Peyer's patch (tissue), 4 donors: ENCODE results near the gene LMF1. TPM values are rescaled to one million over a fixed set of nuclear protein-coding genes. Genes with fewer than 3 reads are reported as not detected.

ENCODE experiments used
- DNase-seq, 3 donors: peaks; one replicate each; pipeline ENCODE4 v3.0.0-alpha.2; 2017 to 2019
- H3K27ac ChIP-seq, 4 donors: fragments of 200-600 bp; sonication (generic); one replicate each; pipeline ENCODE4 v1.5.1; 2016 to 2019
- H3K27me3 ChIP-seq, 2 donors: fragments of 200-600 bp; sonication (generic); one replicate each; pipeline ENCODE4 v1.5.1; 2019
- H3K36me3 ChIP-seq, 3 donors: fragments of 200-600 bp; sonication (generic); one replicate each; pipeline ENCODE4 v1.5.1; 2016 to 2019
- H3K4me1 ChIP-seq, 4 donors: fragments of 200-600 bp; sonication (generic); one replicate each; pipeline ENCODE4 v1.5.1; 2016 to 2019
- H3K4me3 ChIP-seq, 4 donors: fragments of 200-600 bp; sonication (generic); 1 replicate in 3 of 4; 2 replicates in 1 of 4; pipeline ENCODE4 v1.5.1; 2016 to 2019; ENCODE audit warnings: mild to moderate bottlenecking in 1 of 4
- H3K9me3 ChIP-seq, 4 donors: fragments of 200-600 bp; sonication (generic); one replicate each; pipeline ENCODE4 v1.5.1; 2016 to 2019; ENCODE audit warnings: mild to moderate bottlenecking in 1 of 4
- POLR2A ChIP-seq, 2 donors: fragments of 450-650 bp; IDR thresholded peaks; one replicate each; pipeline ENCODE4 v1.5.1; 2017; ENCODE audit warnings: antibody characterized with exemption in 2 of 2, mild to moderate bottlenecking in 2 of 2, moderate library complexity in 2 of 2
- total RNA-seq, 4 donors: library from RNA; depleted of rRNA; stranded (reverse); fragments of >200 nt; gene quantifications; one replicate each; pipeline ENCODE4 v1.1.0, GENCODE V29; 2016
- TF ChIP-seq, protein P1 (sequence below), 6 experiments: fragments of 450-650 bp in 4 of 6; fragments of 200-600 bp in 2 of 6; sonication (generic) in 1 of 6; IDR thresholded peaks; one replicate each; pipeline ENCODE4 v1.5.1; 2017 to 2019; ENCODE audit warnings: antibody characterized with exemption in 6 of 6, mild to moderate bottlenecking in 3 of 6, moderate library complexity in 1 of 6

Gene LMF1
- total RNA-seq, 4 donors from 2014 or later: 16.3 to 85.4 (median 54.6) TPM

DNA sequence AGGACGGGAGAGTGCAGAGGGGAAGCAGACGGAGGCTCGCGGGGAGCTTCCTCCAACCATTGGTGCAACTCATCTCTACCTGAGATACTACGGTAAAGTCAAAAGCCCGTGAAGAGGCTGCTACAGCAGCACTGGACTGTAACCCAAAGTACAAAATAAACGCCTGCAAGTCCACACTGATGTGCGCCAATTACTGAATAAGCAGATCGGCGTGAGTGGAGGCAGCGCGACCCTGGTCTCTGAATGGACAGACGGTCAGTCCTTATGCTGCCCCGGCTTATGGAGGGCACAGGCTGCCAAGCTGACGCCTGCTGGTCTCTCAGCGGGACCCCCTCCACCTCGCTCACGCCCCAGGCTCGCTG, 58.5 kb downstream of the LMF1 start:
- peaks cover 0 to 16% (median 0%) of the 10 kb centered on the region in 3 donors for H3K36me3 ChIP-seq
- no peak overlapping the region for H3K4me3 ChIP-seq
- TF ChIP-seq, protein P1, sequence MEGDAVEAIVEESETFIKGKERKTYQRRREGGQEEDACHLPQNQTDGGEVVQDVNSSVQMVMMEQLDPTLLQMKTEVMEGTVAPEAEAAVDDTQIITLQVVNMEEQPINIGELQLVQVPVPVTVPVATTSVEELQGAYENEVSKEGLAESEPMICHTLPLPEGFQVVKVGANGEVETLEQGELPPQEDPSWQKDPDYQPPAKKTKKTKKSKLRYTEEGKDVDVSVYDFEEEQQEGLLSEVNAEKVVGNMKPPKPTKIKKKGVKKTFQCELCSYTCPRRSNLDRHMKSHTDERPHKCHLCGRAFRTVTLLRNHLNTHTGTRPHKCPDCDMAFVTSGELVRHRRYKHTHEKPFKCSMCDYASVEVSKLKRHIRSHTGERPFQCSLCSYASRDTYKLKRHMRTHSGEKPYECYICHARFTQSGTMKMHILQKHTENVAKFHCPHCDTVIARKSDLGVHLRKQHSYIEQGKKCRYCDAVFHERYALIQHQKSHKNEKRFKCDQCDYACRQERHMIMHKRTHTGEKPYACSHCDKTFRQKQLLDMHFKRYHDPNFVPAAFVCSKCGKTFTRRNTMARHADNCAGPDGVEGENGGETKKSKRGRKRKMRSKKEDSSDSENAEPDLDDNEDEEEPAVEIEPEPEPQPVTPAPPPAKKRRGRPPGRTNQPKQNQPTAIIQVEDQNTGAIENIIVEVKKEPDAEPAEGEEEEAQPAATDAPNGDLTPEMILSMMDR (IDR thresholded peaks at IDR 0.05): no peak
- TF ChIP-seq POLR2A (IDR thresholded peaks at IDR 0.05): no peak
- no peaks in the 10 kb centered on the region for H3K4me1 ChIP-seq
- no peak overlapping the region for H3K27ac ChIP-seq
- H3K27me3 ChIP-seq: no peaks in the 10 kb centered on the region
- DNase-seq: no peak
- no peaks in the 10 kb centered on the region for H3K9me3 ChIP-seq

DNA sequence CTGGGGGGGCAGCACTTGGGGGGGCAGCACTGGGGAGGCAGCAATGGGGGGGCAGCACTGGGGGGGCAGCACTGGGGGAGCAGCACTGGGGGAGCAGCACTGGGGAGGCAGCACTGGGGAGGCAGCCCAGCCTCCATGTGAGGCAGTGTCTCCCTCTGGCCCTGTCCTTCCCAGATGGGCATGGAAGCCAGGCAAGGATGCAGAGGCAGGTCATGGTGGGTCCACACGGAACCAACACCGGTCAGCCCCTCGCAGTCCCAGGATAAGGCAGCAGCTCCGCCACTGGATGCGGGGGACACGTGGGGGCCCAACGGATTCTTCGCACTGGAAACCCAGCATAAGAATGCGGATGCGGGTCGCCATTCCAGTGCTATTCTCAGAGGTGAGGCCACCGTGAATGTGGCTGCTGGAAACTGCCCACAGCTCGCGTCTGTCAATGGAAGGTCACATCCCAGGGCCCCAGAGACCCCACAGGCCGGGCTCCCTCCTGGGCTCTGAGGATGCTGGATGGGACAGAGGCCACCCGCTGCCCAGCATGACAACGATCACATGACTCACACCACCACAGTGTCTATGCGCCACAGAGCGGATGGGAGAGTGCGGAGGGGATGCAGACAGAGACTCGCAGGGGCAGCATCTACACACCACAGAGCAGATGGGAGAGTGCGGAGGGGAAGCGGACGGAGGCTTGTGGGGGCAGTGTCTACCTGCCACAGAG, 59.0 kb downstream of the LMF1 start:
- peaks cover 0 to 17% (median 0%) of the 10 kb centered on the region in 3 donors for H3K36me3 ChIP-seq
- H3K4me1 ChIP-seq: no peaks in the 10 kb centered on the region
- no peak overlapping the region for H3K4me3 ChIP-seq
- H3K9me3 ChIP-seq: no peaks in the 10 kb centered on the region
- no peak overlapping the region for H3K27ac ChIP-seq
- DNase-seq: no peak
- H3K27me3 ChIP-seq: no peaks in the 10 kb centered on the region
- TF ChIP-seq POLR2A (IDR thresholded peaks at IDR 0.05): no peak
- TF ChIP-seq, protein P1 (IDR thresholded peaks at IDR 0.05): no peak

DNA sequence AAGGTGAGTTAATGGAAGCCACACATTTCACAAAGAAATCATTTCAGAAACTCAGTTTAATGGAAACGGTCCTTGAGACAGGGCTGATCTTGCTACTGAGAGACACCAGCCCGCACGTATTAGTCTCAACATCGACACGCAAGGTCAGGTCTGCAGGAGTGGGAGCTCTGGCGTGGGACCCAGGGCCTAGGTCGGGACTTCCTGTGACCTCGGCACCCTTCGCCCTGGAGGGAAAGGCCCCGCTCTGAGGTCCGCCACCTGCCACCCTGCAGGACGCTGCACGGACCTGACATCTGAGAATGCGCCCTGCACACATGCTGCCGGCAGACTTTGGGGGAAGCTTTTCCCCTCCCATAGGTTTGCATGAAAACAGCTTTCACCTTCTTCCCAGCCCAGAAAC, 59.7 kb downstream of the LMF1 start:
- no peaks in the 10 kb centered on the region for H3K4me1 ChIP-seq
- TF ChIP-seq POLR2A (IDR thresholded peaks at IDR 0.05): no peak
- TF ChIP-seq, protein P1 (IDR thresholded peaks at IDR 0.05): no peak
- no peak for DNase-seq
- H3K36me3 ChIP-seq: peaks cover 0 to 17% (median 0%) of the 10 kb centered on the region in 3 donors
- no peaks in the 10 kb centered on the region for H3K27me3 ChIP-seq
- H3K4me3 ChIP-seq: no peak overlapping the region
- no peaks in the 10 kb centered on the region for H3K9me3 ChIP-seq
- H3K27ac ChIP-seq: no peak overlapping the region

DNA sequence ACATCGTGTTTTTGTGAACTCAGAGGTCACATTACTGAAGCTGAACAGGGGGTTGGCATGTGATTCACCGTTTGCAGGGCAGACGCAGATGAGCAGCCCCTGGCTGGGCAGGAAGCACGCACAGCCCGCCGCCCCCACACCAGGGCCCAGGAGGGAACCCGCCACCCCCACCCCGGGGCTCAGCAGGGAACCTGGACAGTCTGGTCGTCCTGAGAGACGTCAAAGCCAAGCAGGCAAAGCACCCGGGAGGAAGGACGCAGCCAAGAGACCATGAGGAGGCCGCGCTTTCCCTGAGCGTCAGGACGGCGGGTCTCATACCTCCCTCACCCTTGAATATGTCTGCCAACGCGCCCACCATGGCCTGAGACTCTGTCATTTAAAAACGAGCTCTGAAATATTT, 60.6 kb downstream of the LMF1 start:
- no peaks in the 10 kb centered on the region for H3K27me3 ChIP-seq
- DNase-seq: no peak
- H3K36me3 ChIP-seq: peaks cover 0 to 17% (median 0%) of the 10 kb centered on the region in 3 donors
- no peaks in the 10 kb centered on the region for H3K4me1 ChIP-seq
- TF ChIP-seq, protein P1 (IDR thresholded peaks at IDR 0.05): no peak
- no peak for TF ChIP-seq POLR2A (IDR thresholded peaks at IDR 0.05)
- H3K4me3 ChIP-seq: no peak overlapping the region
- H3K27ac ChIP-seq: no peak overlapping the region
- H3K9me3 ChIP-seq: no peaks in the 10 kb centered on the region

DNA sequence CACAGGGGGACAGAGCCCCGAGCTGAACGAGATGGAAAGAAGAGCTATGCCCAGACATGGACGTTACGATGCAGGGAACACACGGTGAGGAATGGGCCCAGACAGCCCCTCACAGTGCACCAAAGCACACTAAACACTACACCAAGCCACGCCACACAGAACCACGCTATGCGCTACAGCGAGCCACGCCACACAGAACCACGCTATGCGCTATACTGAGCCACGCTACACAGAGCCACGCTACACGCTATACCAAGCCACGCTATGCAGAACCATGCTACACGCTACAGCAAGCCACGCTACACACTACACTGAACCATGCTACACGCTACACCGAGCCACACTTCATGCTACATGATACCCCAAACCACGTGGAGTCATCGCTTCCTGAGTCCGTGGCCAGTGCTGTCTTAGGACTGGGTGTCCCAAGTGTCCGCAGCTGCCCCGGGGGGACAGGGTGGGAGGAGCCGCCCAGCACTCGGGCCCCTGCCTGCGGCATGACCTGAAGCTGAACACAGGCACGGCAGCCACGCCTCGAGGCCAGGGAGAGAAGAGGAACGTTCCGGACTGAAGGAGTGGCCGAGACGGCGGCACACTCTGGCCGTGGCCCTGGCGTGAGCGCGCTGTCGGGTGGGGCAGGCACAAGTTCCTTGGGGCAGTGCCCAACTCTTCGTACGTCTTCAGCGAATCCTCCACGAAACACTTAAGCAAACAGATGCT, 61.3 kb downstream of the LMF1 start:
- H3K27ac ChIP-seq: no peak overlapping the region
- H3K27me3 ChIP-seq: no peaks in the 10 kb centered on the region
- no peak for DNase-seq
- H3K36me3 ChIP-seq: peaks cover 0 to 17% (median 0%) of the 10 kb centered on the region in 3 donors
- no peak overlapping the region for H3K4me3 ChIP-seq
- H3K9me3 ChIP-seq: no peaks in the 10 kb centered on the region
- no peak for TF ChIP-seq POLR2A (IDR thresholded peaks at IDR 0.05)
- TF ChIP-seq, protein P1 (IDR thresholded peaks at IDR 0.05): no peak
- no peaks in the 10 kb centered on the region for H3K4me1 ChIP-seq
